Measurements from ENCODE around the gene DPH1. TPM values are rescaled to one million over a fixed set of nuclear protein-coding genes. Genes with fewer than 3 reads are reported as not detected.
A peak's percentile ranks its signal among the peaks of the same experiment; 100 is the strongest.

DPH1 gene
- total RNA-seq, 4 donors from 2014 or later = 58.7 to 115 (median 66.3) TPM

DNA sequence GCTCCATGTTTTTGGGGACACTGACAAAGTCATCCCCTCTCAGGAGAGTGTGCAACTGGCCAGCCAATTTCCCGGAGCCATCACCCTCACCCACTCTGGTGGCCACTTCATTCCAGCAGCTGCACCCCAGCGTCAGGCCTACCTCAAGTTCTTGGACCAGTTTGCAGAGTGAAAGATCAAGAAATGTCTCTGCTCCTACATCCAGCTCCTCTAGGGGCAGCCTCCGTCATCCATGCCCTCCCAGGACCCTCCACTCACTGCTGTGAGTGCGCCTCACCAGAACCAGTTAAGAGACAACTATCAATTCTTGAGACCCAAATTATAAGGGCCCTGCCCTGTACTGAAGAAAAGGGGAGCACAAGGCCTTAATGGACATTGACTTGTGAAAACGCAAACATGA, 13.0 kb downstream of the DPH1 start:
- Histone ChIP-seq H3K4me3 (peak overlapping the region; percentile 92), H3K4me1 (peaks cover 29% of the 10 kb centered on the region), H3K36me3 (peaks cover 17% of the 10 kb centered on the region), H3K27ac (no peak overlapping the region), H3K27me3 (no peaks in the 10 kb centered on the region), H3K9me3 (no peaks in the 10 kb centered on the region)
- DNase-seq (ENCODE audit: low spot score in 2 of 2) = no peak
- TF ChIP-seq POLR2AphosphoS5 (IDR thresholded peaks at IDR 0.05) (no peak), POLR2A (IDR thresholded peaks at IDR 0.05) (no peak), EP300 (IDR thresholded peaks at IDR 0.05) (no peak)
- TF ChIP-seq, protein P1, sequence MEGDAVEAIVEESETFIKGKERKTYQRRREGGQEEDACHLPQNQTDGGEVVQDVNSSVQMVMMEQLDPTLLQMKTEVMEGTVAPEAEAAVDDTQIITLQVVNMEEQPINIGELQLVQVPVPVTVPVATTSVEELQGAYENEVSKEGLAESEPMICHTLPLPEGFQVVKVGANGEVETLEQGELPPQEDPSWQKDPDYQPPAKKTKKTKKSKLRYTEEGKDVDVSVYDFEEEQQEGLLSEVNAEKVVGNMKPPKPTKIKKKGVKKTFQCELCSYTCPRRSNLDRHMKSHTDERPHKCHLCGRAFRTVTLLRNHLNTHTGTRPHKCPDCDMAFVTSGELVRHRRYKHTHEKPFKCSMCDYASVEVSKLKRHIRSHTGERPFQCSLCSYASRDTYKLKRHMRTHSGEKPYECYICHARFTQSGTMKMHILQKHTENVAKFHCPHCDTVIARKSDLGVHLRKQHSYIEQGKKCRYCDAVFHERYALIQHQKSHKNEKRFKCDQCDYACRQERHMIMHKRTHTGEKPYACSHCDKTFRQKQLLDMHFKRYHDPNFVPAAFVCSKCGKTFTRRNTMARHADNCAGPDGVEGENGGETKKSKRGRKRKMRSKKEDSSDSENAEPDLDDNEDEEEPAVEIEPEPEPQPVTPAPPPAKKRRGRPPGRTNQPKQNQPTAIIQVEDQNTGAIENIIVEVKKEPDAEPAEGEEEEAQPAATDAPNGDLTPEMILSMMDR (IDR thresholded peaks at IDR 0.05) = no peak
- WGBS = 82% methylated on average over 5 of the region's 5 CpGs

DNA sequence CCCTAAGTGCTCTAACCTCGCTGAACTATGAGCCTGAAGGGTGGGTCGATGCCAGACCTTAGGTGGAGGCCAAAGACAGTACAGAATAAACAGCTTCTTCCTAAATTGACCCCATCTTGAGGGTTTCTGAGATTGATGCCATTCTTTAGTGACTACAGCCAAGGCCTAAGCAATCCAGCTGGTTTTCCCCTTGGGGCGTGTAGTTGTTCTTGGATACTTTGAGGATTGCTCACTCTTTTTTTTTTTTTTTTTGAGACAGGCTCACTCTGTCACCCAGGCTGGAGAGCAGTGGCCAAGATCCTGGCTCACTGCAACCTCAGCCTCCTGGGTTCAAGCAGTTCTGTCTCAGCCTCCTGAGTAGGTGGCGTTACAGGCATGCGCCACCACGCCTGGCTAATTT, 13.8 kb downstream of the DPH1 start:
- no peaks in the 10 kb centered on the region for H3K27me3 ChIP-seq
- WGBS = 55% methylated on average over 6 of the region's 6 CpGs
- H3K4me3 ChIP-seq = no peak overlapping the region
- H3K27ac ChIP-seq = peak overlapping the region; percentile 26
- TF ChIP-seq POLR2A (IDR thresholded peaks at IDR 0.05) (no peak), EP300 (IDR thresholded peaks at IDR 0.05) (no peak), POLR2AphosphoS5 (IDR thresholded peaks at IDR 0.05) (no peak)
- TF ChIP-seq, protein P1 (IDR thresholded peaks at IDR 0.05) = no peak
- H3K4me1 ChIP-seq = peaks cover 31% of the 10 kb centered on the region
- H3K36me3 ChIP-seq = peaks cover 9% of the 10 kb centered on the region
- H3K9me3 ChIP-seq = no peaks in the 10 kb centered on the region
- no peak for DNase-seq (ENCODE audit: low spot score in 2 of 2)

DNA sequence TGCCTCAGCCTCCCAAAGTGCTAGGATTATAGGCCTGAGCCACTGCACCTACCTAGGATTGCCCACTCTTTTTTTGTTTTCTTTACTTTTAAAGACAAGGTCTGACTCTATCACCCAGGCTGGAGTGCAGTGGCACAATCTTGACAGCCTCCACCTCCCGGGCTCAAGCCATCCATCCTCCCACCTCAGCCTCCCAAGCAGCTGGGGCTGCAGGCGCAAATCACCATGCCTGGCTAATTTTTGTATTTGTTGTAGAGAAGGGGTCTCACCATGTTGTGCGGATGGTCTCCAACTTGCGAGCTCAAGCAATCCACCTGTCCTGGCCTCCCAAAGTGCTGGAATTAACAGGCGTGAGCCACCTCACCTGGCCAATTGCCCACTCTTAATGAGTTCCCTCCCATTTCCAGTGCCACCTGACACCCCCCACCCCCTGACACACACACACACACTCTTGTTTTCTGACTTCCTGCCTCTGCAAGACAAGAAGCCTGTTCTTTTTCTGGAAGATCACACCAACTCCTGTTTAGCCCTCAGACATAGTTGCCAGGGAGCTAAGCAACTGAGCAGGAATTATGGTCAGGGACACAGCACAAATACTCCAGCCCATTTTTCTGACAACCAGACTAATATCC, 14.4 kb downstream of the DPH1 start:
- Histone ChIP-seq H3K4me1 (peaks cover 37% of the 10 kb centered on the region), H3K9me3 (no peaks in the 10 kb centered on the region), H3K27ac (peak overlapping the region; percentile 13), H3K36me3 (peaks cover 9% of the 10 kb centered on the region), H3K27me3 (no peaks in the 10 kb centered on the region), H3K4me3 (no peak overlapping the region)
- TF ChIP-seq POLR2A (IDR thresholded peaks at IDR 0.05) = no peak
- TF ChIP-seq, protein P1 (IDR thresholded peaks at IDR 0.05) = no peak
- TF ChIP-seq POLR2AphosphoS5 (IDR thresholded peaks at IDR 0.05) = no peak
- no peak for TF ChIP-seq EP300 (IDR thresholded peaks at IDR 0.05)
- no peak for DNase-seq (ENCODE audit: low spot score in 2 of 2)
- 96% methylated on average over 5 of the region's 5 CpGs for WGBS

DNA sequence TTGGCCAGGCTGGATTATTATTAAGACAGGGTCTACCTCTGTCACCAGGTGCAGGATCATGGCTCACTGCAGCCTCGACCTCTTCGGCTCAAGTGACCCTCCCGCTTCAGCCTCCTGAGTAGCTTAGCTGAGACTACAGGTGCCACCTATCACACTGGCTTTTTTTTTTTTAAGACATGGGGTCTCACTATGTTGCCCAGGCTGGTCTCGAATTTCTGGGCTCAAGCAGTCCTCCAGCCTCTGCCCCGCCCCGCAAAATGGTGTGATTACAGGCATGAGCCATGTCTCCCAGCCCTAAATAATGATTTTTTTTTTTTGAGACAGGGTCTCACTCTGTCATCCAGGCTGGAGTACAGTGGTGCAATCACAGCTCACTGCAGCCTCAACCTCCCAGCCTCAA, 17.6 kb downstream of the DPH1 start:
- no peak for TF ChIP-seq POLR2A (IDR thresholded peaks at IDR 0.05)
- no peak for TF ChIP-seq POLR2AphosphoS5 (IDR thresholded peaks at IDR 0.05)
- no peak for TF ChIP-seq EP300 (IDR thresholded peaks at IDR 0.05)
- TF ChIP-seq, protein P1 (IDR thresholded peaks at IDR 0.05) = no peak
- Histone ChIP-seq H3K27me3 (peaks cover 12% of the 10 kb centered on the region), H3K4me3 (no peak overlapping the region), H3K9me3 (no peaks in the 10 kb centered on the region), H3K4me1 (peaks cover 47% of the 10 kb centered on the region), H3K27ac (no peak overlapping the region), H3K36me3 (peaks cover 3% of the 10 kb centered on the region)
- DNase-seq (ENCODE audit: low spot score in 2 of 2) = no peak
- 91% methylated on average over 6 of the region's 6 CpGs for WGBS

DNA sequence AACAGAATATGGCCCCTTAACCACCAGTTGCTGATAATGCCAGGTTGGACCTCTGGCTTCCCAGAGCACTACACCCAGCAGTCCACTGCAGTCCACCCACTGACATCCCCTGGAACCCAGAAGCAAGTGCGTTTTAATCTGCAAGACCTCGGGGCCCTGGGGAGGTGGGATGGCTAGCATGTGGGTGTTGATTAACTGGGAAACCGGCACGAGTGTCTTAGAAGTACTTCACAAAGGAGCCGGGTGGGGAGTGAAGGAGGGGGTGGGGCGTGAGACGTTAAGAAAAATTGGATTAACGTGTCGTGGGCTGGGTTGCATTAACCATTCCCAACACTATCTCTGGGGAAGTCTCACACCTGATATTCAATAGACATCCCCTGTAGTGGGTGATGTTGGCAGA, 18.9 kb downstream of the DPH1 start:
- Histone ChIP-seq H3K27ac (no peak overlapping the region), H3K4me1 (peaks cover 43% of the 10 kb centered on the region), H3K27me3 (peaks cover 19% of the 10 kb centered on the region), H3K9me3 (no peaks in the 10 kb centered on the region), H3K4me3 (peak overlapping the region; percentile 85), H3K36me3 (peaks cover 3% of the 10 kb centered on the region)
- no peak for TF ChIP-seq POLR2AphosphoS5 (IDR thresholded peaks at IDR 0.05)
- TF ChIP-seq, protein P1 (IDR thresholded peaks at IDR 0.05) = no peak
- no peak for TF ChIP-seq EP300 (IDR thresholded peaks at IDR 0.05)
- TF ChIP-seq POLR2A (IDR thresholded peaks at IDR 0.05) = no peak
- peak in 1 of 2 donors; percentile 62 for DNase-seq (ENCODE audit: low spot score in 2 of 2)
- WGBS = 20% methylated on average over 9 of the region's 9 CpGs
